ENCODE results near the gene SLC12A8. TPM values are rescaled to one million over a fixed set of nuclear protein-coding genes. Genes with fewer than 3 reads are reported as not detected.

SLC12A8 gene
- total RNA-seq, 1 donor from 2014 or later: 11.8 TPM

GRCh38 chr3:125207949-125208568 is 4.5 kb downstream of the SLC12A8 start:
- peaks cover 3% of the 10 kb centered on the region for H3K4me1 ChIP-seq
- no peak for TF ChIP-seq CTCF (IDR thresholded peaks at IDR 0.05)
- no peak overlapping the region for H3K4me3 ChIP-seq
- ATAC-seq (no peak), DNase-seq (no peak)
- no peak overlapping the region for H3K27ac ChIP-seq
- intact Hi-C loops (cut with DNase I): no loop called here
- H3K36me3 ChIP-seq: no peaks in the 10 kb centered on the region
- peaks cover 11% of the 10 kb centered on the region for H3K27me3 ChIP-seq
- H3K9me3 ChIP-seq: no peaks in the 10 kb centered on the region

GRCh38 chr3:125207507-125207906 is 5.0 kb downstream of the SLC12A8 start:
- DNase-seq: no peak
- ATAC-seq: no peak
- no peaks in the 10 kb centered on the region for H3K9me3 ChIP-seq
- no peak overlapping the region for H3K4me3 ChIP-seq
- H3K27ac ChIP-seq: no peak overlapping the region
- TF ChIP-seq CTCF (IDR thresholded peaks at IDR 0.05): no peak
- no peaks in the 10 kb centered on the region for H3K4me1 ChIP-seq
- H3K36me3 ChIP-seq: no peaks in the 10 kb centered on the region
- intact Hi-C loops (cut with DNase I): no loop called here
- peaks cover 6% of the 10 kb centered on the region for H3K27me3 ChIP-seq

GRCh38 chr3:125206934-125207333 is 5.6 kb downstream of the SLC12A8 start:
- intact Hi-C loops (cut with DNase I): no loop called here
- ATAC-seq: no peak

GRCh38 chr3:125203731-125204130 is 8.8 kb downstream of the SLC12A8 start:
- Histone ChIP-seq H3K9me3 (no peaks in the 10 kb centered on the region), H3K27me3 (no peaks in the 10 kb centered on the region), H3K27ac (no peak overlapping the region), H3K4me1 (no peaks in the 10 kb centered on the region), H3K36me3 (no peaks in the 10 kb centered on the region), H3K4me3 (no peak overlapping the region)
- DNase-seq: no peak
- no peak for TF ChIP-seq CTCF (IDR thresholded peaks at IDR 0.05)
- ATAC-seq: no peak
- intact Hi-C loops (cut with DNase I): no loop called here

More at GRCh38 chr3:125206934-125207333, 5.6 kb downstream of the SLC12A8 start:
- no peaks in the 10 kb centered on the region for H3K36me3 ChIP-seq
- no peak for TF ChIP-seq CTCF (IDR thresholded peaks at IDR 0.05)
- H3K9me3 ChIP-seq: no peaks in the 10 kb centered on the region
- H3K4me1 ChIP-seq: no peaks in the 10 kb centered on the region
- no peak overlapping the region for H3K27ac ChIP-seq
- no peak for DNase-seq
- peaks cover under 1% of the 10 kb centered on the region for H3K27me3 ChIP-seq
- H3K4me3 ChIP-seq: no peak overlapping the region

GRCh38 chr3:125202197-125202596 is 10.4 kb downstream of the SLC12A8 start:
- peak; percentile 33 for ATAC-seq
- intact Hi-C loops (cut with DNase I): no loop called here
- no peak for DNase-seq
- H3K27ac ChIP-seq: no peak overlapping the region
- H3K36me3 ChIP-seq: no peaks in the 10 kb centered on the region
- H3K4me3 ChIP-seq: no peak overlapping the region
- H3K4me1 ChIP-seq: no peaks in the 10 kb centered on the region
- H3K9me3 ChIP-seq: no peaks in the 10 kb centered on the region
- no peaks in the 10 kb centered on the region for H3K27me3 ChIP-seq
- TF ChIP-seq CTCF (IDR thresholded peaks at IDR 0.05): peak; percentile 8

- H3K4me1 ChIP-seq: no peaks in the 10 kb centered on the region
- no peaks in the 10 kb centered on the region for H3K27me3 ChIP-seq
- no peak for TF ChIP-seq CTCF (IDR thresholded peaks at IDR 0.05)
- no peaks in the 10 kb centered on the region for H3K36me3 ChIP-seq
- H3K9me3 ChIP-seq: no peaks in the 10 kb centered on the region
- ATAC-seq: no peak
- no peak overlapping the region for H3K4me3 ChIP-seq
- intact Hi-C loops (cut with DNase I): no loop called here
- H3K27ac ChIP-seq: no peak overlapping the region
- DNase-seq: no peak
Measured at GRCh38 chr3:125200731-125201139, 11.8 kb downstream of the SLC12A8 start.

All from upper lobe of right lung (tissue), 1 donor.